GM12878 (cell line): ENCODE measurements around the gene RPS6KA5. TPM values are rescaled to one million over a fixed set of nuclear protein-coding genes. Genes with fewer than 3 reads are reported as not detected.
A peak's percentile ranks its signal among the peaks of the same experiment; 100 is the strongest.

Experiments
- EP300 ChIP-seq, 2 experiments: fragments of 150-350 bp in 1 of 2; IDR thresholded peaks; 2 replicates each; pipeline ENCODE4 v1.6.1; 2011 to 2012; ENCODE audit warnings: low read depth in 2 of 2, low read length in 2 of 2, borderline replicate concordance in 1 of 2, improper control_type of control experiment in 1 of 2, inconsistent platforms in 1 of 2; ENCODE audit not compliant: control insufficient read depth in 1 of 2
- HDAC2 ChIP-seq: fragments of 200-600 bp; sonication (generic); IDR thresholded peaks from 2 replicates; pipeline ENCODE4 v1.6.1; 2017
- SUPT20H ChIP-seq: IDR thresholded peaks from 2 replicates; pipeline ENCODE4 v1.6.1; 2011; ENCODE audit warnings: low read depth, mild to moderate bottlenecking, low read length, moderate library complexity, borderline replicate concordance; ENCODE audit not compliant: control insufficient read depth
- TCF7 ChIP-seq: IDR thresholded peaks from 2 replicates; pipeline ENCODE4 v1.6.1; 2014; ENCODE audit warnings: antibody characterized with exemption, borderline replicate concordance
- polyA plus RNA-seq, 11 experiments: library from polyadenylated mRNA; depleted of rRNA in 4 of 11; unstranded in 6 of 11; stranded (reverse) in 5 of 11; fragments of >200 nt; fragmentation: Nextera tagmentation in 4 of 11; fragmentation: Illumina TruSeq in 1 of 11; extraction: Ambion mirVana in 4 of 11; extraction: Trizol in 1 of 11; gene quantifications; 1 replicate in 1 of 11; 2 replicates in 10 of 11; pipeline versions ENCODE4 v1.2.1 to v1.2.3, GENCODE V29; 2011 to 2016; ENCODE audit warnings: inconsistent platforms in 2 of 11, missing spikeins in 2 of 11, low read depth in 1 of 11
- total RNA-seq, 4 experiments: library from RNA; depleted of rRNA in 3 of 4; stranded (reverse); fragments of >200 nt in 3 of 4; fragmentation: Illumina TruSeq in 1 of 4; extraction: Trizol in 1 of 4; gene quantifications; 2 replicates each; pipeline versions ENCODE4 v1.2.1 to v1.2.3, GENCODE V29; 2013 to 2021
- TF ChIP-seq, protein P1 (sequence below): fragments of 450-650 bp; IDR thresholded peaks from 2 replicates; pipeline ENCODE4 v1.6.1; 2017; ENCODE audit warnings: borderline replicate concordance
- TF ChIP-seq, protein P2 (sequence below): IDR thresholded peaks from 2 replicates; pipeline ENCODE4 v1.6.1; 2012; ENCODE audit warnings: improper control_type of control experiment, low read depth, low read length; ENCODE audit not compliant: insufficient replicate concordance
- TF ChIP-seq, protein P3 (sequence below): IDR thresholded peaks from 2 replicates; pipeline ENCODE4 v1.6.1; 2012; ENCODE audit warnings: mild to moderate bottlenecking, low read depth, low read length

The RPS6KA5 gene
- total and polyA plus RNA-seq, 10 of the 15 experiments (the other 5 are each of a cell fraction or from before 2014, with no cell fraction given) = 1.4 to 7.0 (median 3.7) TPM

DNA sequence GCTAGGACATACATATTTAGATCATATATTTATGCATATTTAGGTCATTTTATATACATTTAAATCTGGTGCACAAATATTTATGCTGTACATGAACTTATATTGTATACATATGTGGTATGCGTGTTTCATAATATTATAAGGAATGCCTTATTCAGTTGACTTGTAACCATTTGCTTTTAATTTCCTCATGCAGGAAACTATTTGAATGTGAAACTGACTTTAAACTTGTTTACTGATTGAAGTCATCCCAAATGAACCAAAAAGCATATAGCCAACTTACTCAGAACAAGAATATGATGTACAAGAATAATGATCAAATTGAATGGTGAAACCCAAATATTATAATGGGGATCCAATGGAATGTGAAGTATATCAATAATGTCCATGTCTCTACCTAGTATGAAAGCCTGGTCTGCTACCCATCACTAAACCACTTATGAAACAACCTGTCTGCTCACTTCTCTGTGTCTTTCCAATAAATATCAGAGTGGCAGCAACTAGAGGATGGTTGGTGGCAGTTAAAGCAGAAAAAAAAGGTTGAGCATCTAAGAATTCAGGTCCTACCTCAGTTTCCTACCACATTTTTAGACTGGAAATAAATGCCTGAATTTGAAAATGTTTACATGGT is 38.3 kb downstream of the RPS6KA5 start (continued):
- TF ChIP-seq, protein P1, sequence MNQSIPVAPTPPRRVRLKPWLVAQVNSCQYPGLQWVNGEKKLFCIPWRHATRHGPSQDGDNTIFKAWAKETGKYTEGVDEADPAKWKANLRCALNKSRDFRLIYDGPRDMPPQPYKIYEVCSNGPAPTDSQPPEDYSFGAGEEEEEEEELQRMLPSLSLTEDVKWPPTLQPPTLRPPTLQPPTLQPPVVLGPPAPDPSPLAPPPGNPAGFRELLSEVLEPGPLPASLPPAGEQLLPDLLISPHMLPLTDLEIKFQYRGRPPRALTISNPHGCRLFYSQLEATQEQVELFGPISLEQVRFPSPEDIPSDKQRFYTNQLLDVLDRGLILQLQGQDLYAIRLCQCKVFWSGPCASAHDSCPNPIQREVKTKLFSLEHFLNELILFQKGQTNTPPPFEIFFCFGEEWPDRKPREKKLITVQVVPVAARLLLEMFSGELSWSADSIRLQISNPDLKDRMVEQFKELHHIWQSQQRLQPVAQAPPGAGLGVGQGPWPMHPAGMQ = no peak
- no peak for TF ChIP-seq SUPT20H
- no peak for TF ChIP-seq EP300 (IDR thresholded peaks at IDR 0.05; ENCODE audit: borderline replicate concordance in 1 of 2, control insufficient read depth in 1 of 2, low read depth in 2 of 2, low read length in 2 of 2)
- TF ChIP-seq, protein P2, sequence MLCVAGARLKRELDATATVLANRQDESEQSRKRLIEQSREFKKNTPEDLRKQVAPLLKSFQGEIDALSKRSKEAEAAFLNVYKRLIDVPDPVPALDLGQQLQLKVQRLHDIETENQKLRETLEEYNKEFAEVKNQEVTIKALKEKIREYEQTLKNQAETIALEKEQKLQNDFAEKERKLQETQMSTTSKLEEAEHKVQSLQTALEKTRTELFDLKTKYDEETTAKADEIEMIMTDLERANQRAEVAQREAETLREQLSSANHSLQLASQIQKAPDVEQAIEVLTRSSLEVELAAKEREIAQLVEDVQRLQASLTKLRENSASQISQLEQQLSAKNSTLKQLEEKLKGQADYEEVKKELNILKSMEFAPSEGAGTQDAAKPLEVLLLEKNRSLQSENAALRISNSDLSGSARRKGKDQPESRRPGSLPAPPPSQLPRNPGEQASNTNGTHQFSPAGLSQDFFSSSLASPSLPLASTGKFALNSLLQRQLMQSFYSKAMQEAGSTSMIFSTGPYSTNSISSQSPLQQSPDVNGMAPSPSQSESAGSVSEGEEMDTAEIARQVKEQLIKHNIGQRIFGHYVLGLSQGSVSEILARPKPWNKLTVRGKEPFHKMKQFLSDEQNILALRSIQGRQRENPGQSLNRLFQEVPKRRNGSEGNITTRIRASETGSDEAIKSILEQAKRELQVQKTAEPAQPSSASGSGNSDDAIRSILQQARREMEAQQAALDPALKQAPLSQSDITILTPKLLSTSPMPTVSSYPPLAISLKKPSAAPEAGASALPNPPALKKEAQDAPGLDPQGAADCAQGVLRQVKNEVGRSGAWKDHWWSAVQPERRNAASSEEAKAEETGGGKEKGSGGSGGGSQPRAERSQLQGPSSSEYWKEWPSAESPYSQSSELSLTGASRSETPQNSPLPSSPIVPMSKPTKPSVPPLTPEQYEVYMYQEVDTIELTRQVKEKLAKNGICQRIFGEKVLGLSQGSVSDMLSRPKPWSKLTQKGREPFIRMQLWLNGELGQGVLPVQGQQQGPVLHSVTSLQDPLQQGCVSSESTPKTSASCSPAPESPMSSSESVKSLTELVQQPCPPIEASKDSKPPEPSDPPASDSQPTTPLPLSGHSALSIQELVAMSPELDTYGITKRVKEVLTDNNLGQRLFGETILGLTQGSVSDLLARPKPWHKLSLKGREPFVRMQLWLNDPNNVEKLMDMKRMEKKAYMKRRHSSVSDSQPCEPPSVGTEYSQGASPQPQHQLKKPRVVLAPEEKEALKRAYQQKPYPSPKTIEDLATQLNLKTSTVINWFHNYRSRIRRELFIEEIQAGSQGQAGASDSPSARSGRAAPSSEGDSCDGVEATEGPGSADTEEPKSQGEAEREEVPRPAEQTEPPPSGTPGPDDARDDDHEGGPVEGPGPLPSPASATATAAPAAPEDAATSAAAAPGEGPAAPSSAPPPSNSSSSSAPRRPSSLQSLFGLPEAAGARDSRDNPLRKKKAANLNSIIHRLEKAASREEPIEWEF = peak; percentile 19
- no peak for TF ChIP-seq TCF7
- TF ChIP-seq, protein P3, sequence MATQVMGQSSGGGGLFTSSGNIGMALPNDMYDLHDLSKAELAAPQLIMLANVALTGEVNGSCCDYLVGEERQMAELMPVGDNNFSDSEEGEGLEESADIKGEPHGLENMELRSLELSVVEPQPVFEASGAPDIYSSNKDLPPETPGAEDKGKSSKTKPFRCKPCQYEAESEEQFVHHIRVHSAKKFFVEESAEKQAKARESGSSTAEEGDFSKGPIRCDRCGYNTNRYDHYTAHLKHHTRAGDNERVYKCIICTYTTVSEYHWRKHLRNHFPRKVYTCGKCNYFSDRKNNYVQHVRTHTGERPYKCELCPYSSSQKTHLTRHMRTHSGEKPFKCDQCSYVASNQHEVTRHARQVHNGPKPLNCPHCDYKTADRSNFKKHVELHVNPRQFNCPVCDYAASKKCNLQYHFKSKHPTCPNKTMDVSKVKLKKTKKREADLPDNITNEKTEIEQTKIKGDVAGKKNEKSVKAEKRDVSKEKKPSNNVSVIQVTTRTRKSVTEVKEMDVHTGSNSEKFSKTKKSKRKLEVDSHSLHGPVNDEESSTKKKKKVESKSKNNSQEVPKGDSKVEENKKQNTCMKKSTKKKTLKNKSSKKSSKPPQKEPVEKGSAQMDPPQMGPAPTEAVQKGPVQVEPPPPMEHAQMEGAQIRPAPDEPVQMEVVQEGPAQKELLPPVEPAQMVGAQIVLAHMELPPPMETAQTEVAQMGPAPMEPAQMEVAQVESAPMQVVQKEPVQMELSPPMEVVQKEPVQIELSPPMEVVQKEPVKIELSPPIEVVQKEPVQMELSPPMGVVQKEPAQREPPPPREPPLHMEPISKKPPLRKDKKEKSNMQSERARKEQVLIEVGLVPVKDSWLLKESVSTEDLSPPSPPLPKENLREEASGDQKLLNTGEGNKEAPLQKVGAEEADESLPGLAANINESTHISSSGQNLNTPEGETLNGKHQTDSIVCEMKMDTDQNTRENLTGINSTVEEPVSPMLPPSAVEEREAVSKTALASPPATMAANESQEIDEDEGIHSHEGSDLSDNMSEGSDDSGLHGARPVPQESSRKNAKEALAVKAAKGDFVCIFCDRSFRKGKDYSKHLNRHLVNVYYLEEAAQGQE = no peak
- no peak for TF ChIP-seq HDAC2
